H1 (cell line): Measurements from ENCODE around the gene MIER3. TPM values are rescaled to one million over a fixed set of nuclear protein-coding genes. Genes with fewer than 3 reads are reported as not detected.
A peak's percentile ranks its signal among the peaks of the same experiment; 100 is the strongest.

Experiments used
- CTCF ChIA-PET: fragments of 300-600 bp; sonication (Branson Sonifier 250); formaldehyde crosslinking; loops from one replicate; lab custom pipeline; 2021; ENCODE audit not compliant: partially characterized antibody; lab: Charles Lee
- POLR2A ChIA-PET: fragments of 300-600 bp; sonication (Branson Sonifier 250); formaldehyde crosslinking; loops from one replicate; lab custom pipeline; 2021; ENCODE audit warnings: inconsistent platforms; ENCODE audit not compliant: partially characterized antibody; lab: Charles Lee
- DNase-seq, 2 experiments: peaks; one replicate each; pipeline versions ENCODE4 v3.0.0 to v3.0.0-alpha.2; 2010 to 2022; ENCODE audit warnings: low spot score in 2 of 2, low read depth in 1 of 2, mixed read lengths in 1 of 2
- FAIRE-seq: peaks from 2 replicates; lab custom pipeline; 2011; peaks lifted over from hg19 to GRCh38; lab: Jason Lieb, UNC
- H2AFZ ChIP-seq: 2 replicates; pipeline ENCODE4 v1.8.1; 2012; ENCODE audit warnings: low read length, inconsistent platforms
- H2AK5ac ChIP-seq: 2 replicates; pipeline ENCODE4 v1.6.1; 2013; ENCODE audit warnings: low read depth, low read length
- H2BK120ac ChIP-seq: replicated peaks from 2 replicates; pipeline ENCODE3; 2013; ENCODE audit warnings: low read depth, low read length, inconsistent platforms
- H2BK12ac ChIP-seq: 2 replicates; pipeline ENCODE4 v1.6.1; 2013; ENCODE audit warnings: low read depth, low read length
- H2BK15ac ChIP-seq: 2 replicates; pipeline ENCODE4 v1.6.1; 2013; ENCODE audit warnings: low read length
- H2BK20ac ChIP-seq: 2 replicates; pipeline ENCODE4 v1.6.1; 2013; ENCODE audit warnings: low read length
- H2BK5ac ChIP-seq: 2 replicates; pipeline ENCODE4 v1.6.1; 2013; ENCODE audit warnings: low read depth, low read length
- H3K14ac ChIP-seq: 2 replicates; pipeline ENCODE4 v1.6.1; 2013; ENCODE audit warnings: inconsistent platforms; ENCODE audit not compliant: insufficient read length
- H3K18ac ChIP-seq: 2 replicates; pipeline ENCODE4 v1.6.1; 2013; ENCODE audit warnings: low read length; ENCODE audit errors: extremely low read depth
- H3K23ac ChIP-seq: 2 replicates; pipeline ENCODE4 v1.6.1; 2013; ENCODE audit warnings: inconsistent platforms; ENCODE audit not compliant: insufficient read length
- H3K23me2 ChIP-seq: 2 replicates; pipeline ENCODE4 v1.6.1; 2013; ENCODE audit warnings: low read depth, low read length
- H3K27ac ChIP-seq: 2 replicates; pipeline ENCODE4 v1.6.1; 2011; ENCODE audit warnings: low read depth, low read length, inconsistent platforms
- H3K27me3 ChIP-seq, 4 experiments: replicated peaks in 1 of 4; 1 replicate in 1 of 4; 2 replicates in 3 of 4; pipeline versions ENCODE4 v1.6.1 to v1.8.1; 2011 to 2013; ENCODE audit warnings: low read length in 3 of 4, mild to moderate bottlenecking in 3 of 4, inconsistent platforms in 2 of 4, mixed read lengths in 2 of 4, moderate library complexity in 1 of 4; ENCODE audit not compliant: control insufficient read depth in 3 of 4, insufficient read depth in 3 of 4; ENCODE audit errors: extremely low read depth in 1 of 4
- H3K36me3 ChIP-seq, 4 experiments: 2 replicates each; pipeline versions ENCODE4 v1.6.1 to v1.8.1; 2011 to 2013; ENCODE audit warnings: mild to moderate bottlenecking in 4 of 4, low read length in 3 of 4, moderate library complexity in 2 of 4, control low read depth in 1 of 4, inconsistent platforms in 1 of 4; ENCODE audit not compliant: insufficient read depth in 4 of 4, control insufficient read depth in 2 of 4
- H3K4ac ChIP-seq: replicated peaks from 2 replicates; pipeline ENCODE3; 2013; ENCODE audit warnings: low read length, low read depth, mixed read lengths, inconsistent platforms; ENCODE audit not compliant: insufficient read length
- H3K4me1 ChIP-seq, 4 experiments: replicated peaks in 1 of 4; 1 replicate in 1 of 4; 2 replicates in 3 of 4; pipeline versions ENCODE4 v1.6.1 to v1.8.1; 2011 to 2013; ENCODE audit warnings: low read length in 3 of 4, inconsistent platforms in 2 of 4, mixed read lengths in 1 of 4; ENCODE audit not compliant: insufficient read depth in 4 of 4, control insufficient read depth in 3 of 4
- H3K4me2 ChIP-seq, 2 experiments: 2 replicates each; pipeline versions ENCODE4 v1.6.1 to v1.8.1; 2011 to 2013; ENCODE audit warnings: low read depth in 2 of 2, low read length in 2 of 2, control low read depth in 1 of 2, inconsistent platforms in 1 of 2, mild to moderate bottlenecking in 1 of 2; ENCODE audit not compliant: insufficient read depth in 1 of 2
- H3K4me3 ChIP-seq, 4 experiments: fragments of 200-600, 300-600 bp in 1 of 4; sonication (generic), shearing (Covaris generic), sonication (Bioruptor Twin) in 1 of 4; 2 replicates each; pipeline versions ENCODE4 v1.5.1 to v1.8.1; 2011 to 2016; ENCODE audit warnings: low read length in 4 of 4, low read depth in 3 of 4, control low read depth in 2 of 4, inconsistent platforms in 2 of 4, mild to moderate bottlenecking in 2 of 4, mixed read lengths in 1 of 4, moderate library complexity in 1 of 4; ENCODE audit not compliant: insufficient read depth in 2 of 4; ENCODE audit errors: extremely low read depth in 1 of 4
- H3K56ac ChIP-seq: replicated peaks from 2 replicates; pipeline ENCODE3; 2013; ENCODE audit warnings: low read depth, mild to moderate bottlenecking, mixed read lengths, low read length, inconsistent platforms; ENCODE audit not compliant: insufficient read length
- H3K79me1 ChIP-seq: 2 replicates; pipeline ENCODE4 v1.6.1; 2013; ENCODE audit warnings: low read depth, low read length, control low read depth
- H3K79me2 ChIP-seq, 2 experiments: 2 replicates each; pipeline versions ENCODE4 v1.6.1 to v1.8.1; 2012 to 2013; ENCODE audit warnings: low read length in 2 of 2, mild to moderate bottlenecking in 2 of 2, inconsistent platforms in 1 of 2; ENCODE audit not compliant: insufficient read depth in 2 of 2, control insufficient read depth in 1 of 2
- H3K9ac ChIP-seq, 4 experiments: replicated peaks in 1 of 4; 1 replicate in 1 of 4; 2 replicates in 3 of 4; pipeline versions ENCODE4 v1.6.1 to v1.8.1; 2011 to 2013; ENCODE audit warnings: low read depth in 3 of 4, low read length in 3 of 4, control low read depth in 2 of 4, mild to moderate bottlenecking in 2 of 4, moderate library complexity in 2 of 4, inconsistent platforms in 1 of 4; ENCODE audit errors: extremely low read depth in 1 of 4
- H3K9me3 ChIP-seq, 2 experiments: 2 replicates each; pipeline versions ENCODE4 v1.6.1 to v1.8.1; 2012 to 2013; ENCODE audit warnings: mild to moderate bottlenecking in 2 of 2, moderate library complexity in 2 of 2, control low read depth in 1 of 2, inconsistent platforms in 1 of 2, low read depth in 1 of 2, low read length in 1 of 2, mixed read lengths in 1 of 2; ENCODE audit not compliant: insufficient read depth in 2 of 2
- H4K20me1 ChIP-seq, 2 experiments: replicated peaks in 1 of 2; 2 replicates each; pipeline versions ENCODE3 to v1.8.1; 2011 to 2013; ENCODE audit warnings: inconsistent platforms in 2 of 2, low read length in 2 of 2, mild to moderate bottlenecking in 1 of 2; ENCODE audit not compliant: insufficient read depth in 2 of 2, control insufficient read depth in 1 of 2
- H4K5ac ChIP-seq: 2 replicates; pipeline ENCODE4 v1.6.1; 2013; ENCODE audit warnings: low read length, low read depth, mixed read lengths, inconsistent platforms; ENCODE audit not compliant: insufficient read length
- H4K8ac ChIP-seq: 2 replicates; pipeline ENCODE4 v1.8.0; 2013; ENCODE audit warnings: mild to moderate bottlenecking, moderate library complexity, low read length, inconsistent platforms; ENCODE audit not compliant: insufficient read depth; ENCODE audit errors: extremely low read depth
- H4K91ac ChIP-seq: replicated peaks from 2 replicates; pipeline ENCODE3; 2013; ENCODE audit warnings: low read length, mixed read lengths, inconsistent platforms; ENCODE audit not compliant: insufficient read length
- ASH2L ChIP-seq: fragments of 200-600, 300-600 bp; sonication (generic); IDR thresholded peaks from one replicate; pipeline ENCODE4 v1.7.1; 2017; ENCODE audit warnings: low read length
- CREB1 ChIP-seq: IDR thresholded peaks from 2 replicates; pipeline ENCODE4 v1.6.1; 2012; ENCODE audit warnings: inconsistent platforms
- PHF8 ChIP-seq: fragments of 200-600 bp; sonication (generic); conservative IDR thresholded peaks from 2 replicates; pipeline ENCODE4 v1.7.1; 2012; ENCODE audit warnings: low read depth, mild to moderate bottlenecking, inconsistent platforms, low read length, moderate library complexity
- RBBP5 ChIP-seq: IDR thresholded peaks from 2 replicates; pipeline ENCODE4 v1.7.1; 2012; ENCODE audit warnings: low read depth, mild to moderate bottlenecking, inconsistent platforms, low read length, moderate library complexity, borderline replicate concordance
- WGBS, 2 experiments: shearing (Covaris generic) in 1 of 2; methylation state at CpG; one replicate each; pipeline versions ENCODE4 v1.1.6 to v1.1.7; 2013 to 2015; ENCODE audit warnings: low lambda C conversion rate in 2 of 2, mixed read lengths in 2 of 2, inconsistent platforms in 1 of 2, low coverage in 1 of 2, missing lambda C conversion rate in 1 of 2; ENCODE audit not compliant: insufficient replicate concordance in 2 of 2, insufficient coverage in 1 of 2, insufficient read length in 1 of 2; ENCODE audit errors: extremely low coverage in 1 of 2, missing lambda C conversion rate in 1 of 2; 5-methylcytosine and 5-hydroxymethylcytosine counted together
- polyA plus RNA-seq, 7 experiments: library from polyadenylated mRNA; depleted of rRNA in 3 of 7; stranded (reverse) in 5 of 7; unstranded in 2 of 7; fragments of >200 nt in 5 of 7; fragments of 200-250 nt in 2 of 7; gene quantifications; 1 replicate in 5 of 7; 2 replicates in 1 of 7; 4 replicates in 1 of 7; pipeline versions ENCODE4 v1.2.1 to v1.2.3, GENCODE V29; 2011 to 2013; ENCODE audit warnings: missing spikeins in 2 of 7, mixed read lengths in 2 of 7
- total RNA-seq: library from RNA; stranded (reverse); fragmentation: NEBNext Ultra II Directional; extraction: Animal tissue kit (Norgen Biotek cat#: 25700); gene quantifications from 2 replicates; pipeline ENCODE4 v1.2.1, GENCODE V29; 2021

The MIER3 gene
- total and polyA plus RNA-seq, 2 of the 8 experiments (the other 6 are each of a cell fraction or from before 2014, with no cell fraction given): 9.6 to 33.3 TPM

DNA sequence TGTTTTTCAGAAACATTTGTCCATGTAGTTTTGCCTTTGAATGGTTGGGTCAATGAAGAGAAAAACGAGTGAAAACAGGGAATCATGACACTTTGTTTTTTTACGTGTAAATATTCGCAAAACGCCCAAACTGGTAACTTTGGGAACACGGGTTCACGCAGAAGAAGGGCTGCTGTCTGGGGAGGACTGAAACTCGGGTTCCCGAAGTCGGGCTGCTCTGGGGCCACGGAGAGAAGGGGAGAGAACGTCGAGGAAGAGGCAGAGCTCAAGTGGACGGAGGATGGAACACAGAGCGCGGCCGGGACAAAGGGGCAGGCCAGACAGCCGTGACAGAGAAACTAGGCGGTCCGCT lies 43.0 kb downstream of the MIER3 start:
- Histone ChIP-seq H3K36me3 (no peaks in the 10 kb centered on the region), H3K14ac (no peak overlapping the region), H3K27me3 (no peaks in the 10 kb centered on the region), H3K79me1 (no peaks in the 10 kb centered on the region), H3K79me2 (no peaks in the 10 kb centered on the region; a peak in 1 of 4 replicates), H4K20me1 (no peaks in the 10 kb centered on the region), H2AK5ac (no peak overlapping the region), H4K5ac (peak overlapping the region; percentile 88), H3K18ac (peak overlapping the region; percentile 79), H4K91ac (no peak overlapping the region), H3K27ac (peak overlapping the region; percentile 90), H3K9me3 (peaks cover 0 to 3% of the 10 kb centered on the region in 2 experiments; a peak in 1 of 4 replicates), H3K4me3 (peak overlapping the region; percentile 63 to 83 (median 64)), H2BK12ac (no peak overlapping the region; the same call in 1 of the 2 replicates), H3K4me2 (peak overlapping the region; percentile 82 to 95), H3K4me1 (peaks cover 0 to 11% (median 5%) of the 10 kb centered on the region in 4 experiments; a peak in 5 of 7 replicates), H2BK20ac (no peak overlapping the region), H4K8ac (peak overlapping the region; percentile 97; the same call in 1 of the 2 replicates), H3K4ac (no peak overlapping the region), H2AFZ (peak overlapping the region; percentile 93), H3K23ac (no peak overlapping the region), H2BK5ac (peak overlapping the region; percentile 96), H3K9ac (peak overlapping the region; percentile 72 to 95 (median 90)), H2BK120ac (no peak overlapping the region), H2BK15ac (peak overlapping the region; percentile 67; the same call in 1 of the 2 replicates), H3K56ac (peak overlapping the region; percentile 62), H3K23me2 (peaks cover 12% of the 10 kb centered on the region)
- ChIA-PET POLR2A (interaction anchor here (0.8 to 3.1 kb wide), 14 partner anchors 9 to 267 kb away, joined by 3 to 30 read pairs (median 6); partner anchors contain the start of gene GPBP1), CTCF (interaction anchor here (0.7 to 3.2 kb wide), 5 partner anchors 7 to 323 kb away, joined by 3 to 14 read pairs (median 4); no protein-coding TSS in a partner anchor)
- TF ChIP-seq PHF8 (no peak), RBBP5 (no peak), ASH2L (peak; percentile 37), CREB1 (0 out of 2 replicates have a peak, but pooled peaks have one; percentile 2)
- FAIRE-seq (no peak), DNase-seq (peak in 1 of 2 experiments; percentile 7)
- WGBS, 2 experiments: 2% methylated on average over 19 of the region's 19 CpGs; no CpG with 5 or more reads in 1 of the 2 experiments
